Measurements from ENCODE around the gene BRD7.

BRD7 gene

GRCh38 chr16:50388496-50388895 lies 19.7 kb upstream of the BRD7 start:
- no peak for FAIRE-seq

GRCh38 chr16:50386774-50387173 lies 18.0 kb upstream of the BRD7 start:
- no peak for FAIRE-seq

DNA sequence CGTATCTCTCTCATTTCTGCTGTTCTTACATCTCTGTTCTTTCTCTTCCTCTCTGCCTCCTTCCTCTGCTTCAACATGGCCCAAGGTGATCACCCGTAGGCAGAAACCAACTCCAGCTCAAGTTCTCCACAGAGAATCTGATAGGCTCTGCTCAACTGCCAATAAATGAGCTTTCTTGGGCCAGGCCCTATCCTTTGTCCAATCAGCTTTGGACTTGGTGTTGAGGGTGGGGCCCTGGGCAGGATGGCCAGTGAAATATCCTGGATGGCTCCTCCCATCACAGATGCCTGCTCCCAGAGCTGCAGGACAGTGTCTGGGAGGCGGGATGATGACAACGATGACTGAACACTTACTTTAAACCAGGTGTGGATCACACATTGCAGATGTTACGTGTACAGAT lies 17.4 kb upstream of the BRD7 start:
- FAIRE-seq = no peak

- FAIRE-seq = no peak
These were observed 15.8 kb upstream of the BRD7 start for GRCh38 chr16:50384500-50385135.

GRCh38 chr16:50381679-50382440 lies 13.1 kb upstream of the BRD7 start:
- FAIRE-seq = no peak

DNA sequence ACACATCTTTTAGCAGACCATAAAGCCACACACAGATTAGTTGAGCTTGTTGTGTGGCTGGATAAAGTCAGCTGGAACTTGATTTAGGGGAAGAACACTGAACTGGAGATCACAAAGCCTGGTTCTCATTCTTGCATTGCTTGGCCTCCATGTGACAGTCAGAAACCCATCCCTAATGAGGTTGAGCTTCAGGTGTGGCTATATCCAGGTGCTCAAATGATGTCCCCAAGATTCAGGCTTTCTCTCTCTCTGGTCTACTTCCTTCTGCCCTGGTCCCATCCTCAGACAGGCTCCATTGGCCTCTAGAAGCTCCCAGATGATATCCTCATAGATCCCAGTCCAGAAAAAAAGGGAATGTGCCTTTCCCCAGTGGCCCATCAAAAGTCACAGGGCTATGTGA lies 9.6 kb upstream of the BRD7 start:
- no peak for FAIRE-seq

DNA sequence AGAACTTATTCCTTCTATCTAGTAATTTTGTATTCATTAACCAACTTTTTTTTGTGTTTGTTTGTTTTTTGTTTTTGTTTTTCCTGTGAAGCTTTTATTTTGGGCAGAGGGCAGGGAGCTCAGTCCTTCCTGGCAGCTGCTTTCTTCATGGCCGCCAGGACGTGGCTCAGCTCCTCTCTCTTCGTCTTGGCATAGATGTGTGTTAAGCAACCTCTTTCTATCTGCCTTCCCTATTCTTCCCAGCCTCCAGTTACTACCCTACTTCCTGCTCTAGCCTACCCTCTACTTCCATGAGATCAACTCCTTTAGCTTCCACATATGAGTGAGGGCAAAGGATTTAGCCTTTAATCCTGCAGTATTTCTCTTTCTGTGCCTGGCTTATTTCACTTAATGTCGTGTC lies 8.2 kb upstream of the BRD7 start:
- FAIRE-seq = no peak

- no peak for FAIRE-seq
These were observed 5.0 kb upstream of the BRD7 start for GRCh38 chr16:50373780-50374179.

GRCh38 chr16:50373345-50373701 lies 4.5 kb upstream of the BRD7 start:
- no peak for FAIRE-seq

- no peak for FAIRE-seq
These were observed 4.0 kb upstream of the BRD7 start for GRCh38 chr16:50372611-50373344.

DNA sequence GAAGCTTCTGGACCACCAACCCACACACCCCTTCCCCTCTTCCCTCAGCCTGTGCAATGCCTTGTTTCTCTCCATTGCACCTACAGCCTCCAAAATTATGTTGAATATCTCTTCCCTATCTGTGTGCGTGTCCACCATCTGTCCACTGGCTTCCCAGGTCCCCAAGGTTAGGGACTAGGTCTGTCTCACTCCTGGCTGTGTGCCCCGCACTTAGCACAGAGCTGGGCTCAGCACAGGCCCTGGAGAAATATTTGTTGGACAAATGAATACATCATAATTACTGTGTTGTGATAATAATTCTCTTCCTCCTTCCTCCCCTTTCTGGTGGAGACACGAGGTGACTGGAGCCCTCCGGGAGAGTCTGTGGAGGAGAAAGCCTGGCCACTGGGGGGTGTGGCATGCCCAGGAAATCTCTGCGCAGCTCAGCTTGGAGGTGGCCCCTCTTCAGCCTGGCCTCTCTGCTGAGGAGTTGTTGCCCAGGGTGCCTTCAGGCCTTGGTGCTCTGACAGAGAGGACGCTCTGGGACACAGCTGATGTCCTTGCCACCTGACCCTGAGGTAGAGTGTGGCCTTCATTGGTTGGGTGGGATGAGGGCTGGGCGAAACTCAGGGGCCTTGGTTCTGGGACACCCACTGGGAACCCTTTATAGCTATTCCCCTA lies 3.3 kb upstream of the BRD7 start:
- no peak for FAIRE-seq

- no peak for FAIRE-seq
These were observed 2.4 kb upstream of the BRD7 start for GRCh38 chr16:50371036-50371716.

DNA sequence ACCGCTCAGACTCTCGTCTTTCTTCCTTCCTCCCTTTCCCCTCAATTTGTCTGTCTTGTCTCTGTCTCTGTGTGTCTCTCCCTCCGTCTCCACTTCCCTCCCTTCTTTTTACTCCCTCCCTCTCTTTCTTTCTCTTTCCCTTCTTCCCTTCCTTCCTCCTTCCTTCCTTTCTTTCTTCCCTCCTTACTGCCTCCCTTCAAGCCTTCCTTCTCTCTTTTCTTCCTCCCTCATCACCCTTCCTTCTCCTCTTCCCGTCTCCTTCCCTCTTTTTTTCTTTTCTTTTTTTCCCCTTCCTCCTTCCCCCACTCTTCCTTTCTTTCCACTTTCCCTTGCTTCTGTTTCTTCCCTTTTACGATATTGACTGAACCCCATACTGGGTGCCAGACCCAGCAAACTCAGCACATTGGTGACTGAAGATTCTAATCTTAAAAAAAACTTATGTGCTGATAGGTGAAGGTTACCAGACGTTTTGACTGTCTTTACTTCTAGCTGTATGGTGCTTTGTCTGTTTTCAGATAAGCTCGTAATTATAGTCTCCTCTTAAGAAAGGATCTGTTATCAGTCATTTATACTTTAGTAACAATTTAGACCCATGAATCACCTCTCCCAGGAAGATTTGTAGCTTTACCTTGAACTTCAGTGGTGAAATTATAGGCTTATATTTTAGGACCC lies 481 bp upstream of the BRD7 start:
- FAIRE-seq = no peak

DNA sequence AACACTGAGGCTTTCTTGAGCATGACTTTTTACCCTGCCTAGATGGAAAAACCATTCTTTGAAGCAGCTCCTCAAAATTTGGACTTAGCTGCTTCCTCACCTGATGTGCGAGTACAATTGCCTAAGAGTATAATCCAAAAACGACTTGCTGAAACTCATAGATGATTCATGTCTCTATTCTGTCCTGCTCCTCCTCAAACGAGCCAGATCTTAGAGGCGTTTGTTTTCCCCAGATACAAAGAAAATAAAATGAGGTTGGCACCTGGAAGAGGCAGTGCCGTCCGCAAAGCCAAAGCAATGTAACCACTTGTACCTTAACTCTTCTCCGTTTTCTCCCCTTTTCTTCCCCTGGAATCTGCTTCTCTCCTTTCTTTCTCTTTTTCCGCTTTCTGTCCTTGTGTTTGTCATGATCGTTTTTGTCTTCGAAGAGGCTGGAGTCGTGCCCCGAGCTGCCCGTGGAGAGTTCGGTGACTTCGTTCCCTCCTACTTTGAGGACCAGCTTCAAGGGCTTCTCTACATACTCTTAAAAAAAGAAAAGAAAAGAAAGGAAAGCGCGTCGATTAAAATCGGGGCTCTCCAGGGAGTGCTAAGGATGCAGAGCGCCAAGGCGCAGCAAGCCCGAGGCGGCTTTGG lies 895 bp downstream of the BRD7 start:
- no peak for FAIRE-seq

DNA sequence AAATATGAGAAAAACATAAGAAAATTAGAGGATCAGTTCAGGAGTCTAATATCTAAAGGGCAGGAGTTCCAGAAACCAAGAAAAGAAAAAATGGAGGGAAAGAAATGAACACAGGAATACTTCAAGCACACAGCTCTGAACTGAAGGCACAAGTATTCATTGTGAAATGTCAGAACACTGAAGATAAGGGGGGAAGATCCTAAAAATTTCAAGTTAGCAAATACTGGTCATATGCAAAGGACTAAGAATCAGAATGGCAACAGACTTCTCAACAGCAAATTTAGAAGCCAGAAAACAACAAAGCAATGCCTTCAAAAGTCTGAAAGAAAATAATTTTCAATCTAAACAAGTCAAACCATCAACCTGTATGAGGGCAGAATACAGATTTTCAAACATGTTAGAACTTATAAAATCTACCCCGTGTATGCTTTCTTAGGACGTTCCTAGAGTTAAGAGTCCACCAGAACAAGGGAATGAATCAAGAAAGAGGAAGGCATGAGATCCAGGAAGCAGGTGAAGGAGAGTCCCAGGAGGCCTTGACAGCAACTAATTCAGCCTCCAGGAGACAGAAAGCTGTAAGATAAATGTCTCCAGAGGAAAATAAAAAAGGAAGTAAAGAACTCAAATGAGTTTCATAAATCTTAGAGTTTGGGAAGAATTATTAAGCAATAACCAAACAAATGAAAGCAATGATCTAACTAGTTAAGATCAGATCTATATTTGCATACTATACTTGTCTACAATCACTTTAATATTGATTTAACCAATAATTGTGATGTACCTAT lies 2.8 kb downstream of the BRD7 start:
- FAIRE-seq = no peak

- FAIRE-seq = no peak
These were observed 5.1 kb downstream of the BRD7 start for GRCh38 chr16:50363656-50364055.

- no peak for FAIRE-seq
These were observed 8.0 kb downstream of the BRD7 start for GRCh38 chr16:50360779-50361178.

DNA sequence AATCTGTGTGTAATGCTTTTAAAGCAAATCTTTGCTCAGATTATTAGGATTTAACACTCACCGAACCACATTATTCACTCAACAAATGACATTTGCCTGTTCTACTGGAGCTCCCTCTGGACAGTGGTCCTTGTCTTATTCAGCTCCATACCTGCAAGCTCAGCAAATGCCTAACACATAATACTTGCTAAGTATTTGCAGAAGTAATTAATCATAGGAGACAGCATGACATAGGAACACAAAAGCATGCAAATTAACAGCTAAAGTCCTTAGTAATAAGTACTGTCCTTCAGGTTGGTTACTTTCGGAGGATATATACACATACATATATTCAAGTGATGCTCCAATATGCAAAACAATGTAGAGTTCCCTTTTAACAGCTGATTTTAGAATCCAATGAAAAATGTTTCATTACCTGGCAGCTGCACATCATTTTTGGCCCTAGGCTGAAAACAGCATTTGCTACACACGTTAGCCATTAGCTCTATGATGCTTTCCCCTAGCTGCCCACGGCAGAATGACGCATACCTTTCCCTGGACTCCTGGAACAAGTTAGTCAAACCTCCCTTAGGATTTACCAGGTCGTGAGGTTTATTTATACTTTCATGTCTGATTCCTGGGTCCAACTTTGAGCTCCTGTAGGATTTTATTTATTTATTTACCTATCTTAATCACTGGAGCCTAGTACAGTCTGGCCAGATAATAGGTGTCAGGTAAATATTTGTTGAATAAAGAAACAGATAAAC lies 8.6 kb downstream of the BRD7 start:
- FAIRE-seq = no peak

- FAIRE-seq = no peak
These were observed 9.2 kb downstream of the BRD7 start for GRCh38 chr16:50359626-50360025.

All from endometrium (tissue), 2 donors.